Thyroid gland (tissue), 4 donors: ENCODE measurements around the gene TRPC3.

Source experiments
- POLR2A ChIP-seq, 2 donors: fragments of 450-650 bp; IDR thresholded peaks; one replicate each; pipeline ENCODE4 v1.6.1; 2017; ENCODE audit warnings: antibody characterized with exemption in 2 of 2, mild to moderate bottlenecking in 2 of 2, moderate library complexity in 1 of 2
- TF ChIP-seq, protein P1 (sequence below), 6 experiments: fragments of 200-600 bp in 3 of 6; fragments of 450-650 bp in 3 of 6; sonication (generic) in 3 of 6; IDR thresholded peaks; one replicate each; pipeline ENCODE4 v1.5.1; 2016 to 2019; ENCODE audit warnings: antibody characterized with exemption in 6 of 6, mild to moderate bottlenecking in 2 of 6, inconsistent platforms in 1 of 6, moderate library complexity in 1 of 6

GRCh38 chr4:121869841-121870822, 81.7 kb downstream of the TRPC3 start, which contains the start of gene BBS7:
- TF ChIP-seq POLR2A (IDR thresholded peaks at IDR 0.05) = peak in 1 of 2 donors; percentile 93
- TF ChIP-seq, protein P1, sequence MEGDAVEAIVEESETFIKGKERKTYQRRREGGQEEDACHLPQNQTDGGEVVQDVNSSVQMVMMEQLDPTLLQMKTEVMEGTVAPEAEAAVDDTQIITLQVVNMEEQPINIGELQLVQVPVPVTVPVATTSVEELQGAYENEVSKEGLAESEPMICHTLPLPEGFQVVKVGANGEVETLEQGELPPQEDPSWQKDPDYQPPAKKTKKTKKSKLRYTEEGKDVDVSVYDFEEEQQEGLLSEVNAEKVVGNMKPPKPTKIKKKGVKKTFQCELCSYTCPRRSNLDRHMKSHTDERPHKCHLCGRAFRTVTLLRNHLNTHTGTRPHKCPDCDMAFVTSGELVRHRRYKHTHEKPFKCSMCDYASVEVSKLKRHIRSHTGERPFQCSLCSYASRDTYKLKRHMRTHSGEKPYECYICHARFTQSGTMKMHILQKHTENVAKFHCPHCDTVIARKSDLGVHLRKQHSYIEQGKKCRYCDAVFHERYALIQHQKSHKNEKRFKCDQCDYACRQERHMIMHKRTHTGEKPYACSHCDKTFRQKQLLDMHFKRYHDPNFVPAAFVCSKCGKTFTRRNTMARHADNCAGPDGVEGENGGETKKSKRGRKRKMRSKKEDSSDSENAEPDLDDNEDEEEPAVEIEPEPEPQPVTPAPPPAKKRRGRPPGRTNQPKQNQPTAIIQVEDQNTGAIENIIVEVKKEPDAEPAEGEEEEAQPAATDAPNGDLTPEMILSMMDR (IDR thresholded peaks at IDR 0.05) = no peak
